ENCODE data around the gene TUBAL3.
"Not testable (repeated sequence)": the region's sequence is repeated elsewhere in the genome, so short reads cannot be mapped to it uniquely, and the experiment has no call there.

Gene TUBAL3

DNA sequence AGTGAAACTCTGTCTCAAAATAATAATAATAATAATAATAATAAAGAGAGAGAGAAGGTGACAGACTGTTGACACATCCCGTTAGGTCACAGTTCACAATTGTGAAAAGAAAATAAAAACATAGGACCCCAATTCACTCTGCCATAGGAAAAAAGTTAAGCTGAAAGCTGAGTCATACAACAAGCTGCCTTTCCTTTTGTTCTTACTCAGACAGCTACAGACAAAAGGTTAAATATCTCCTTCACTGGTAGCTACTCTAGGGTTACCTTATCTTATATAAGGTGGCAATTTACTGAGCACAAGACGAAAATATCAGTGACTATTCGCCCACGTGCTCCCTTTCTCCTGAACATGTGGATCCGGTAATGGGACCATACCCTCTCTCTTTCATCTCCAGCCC, 17.5 kb downstream of the TUBAL3 start:
- no peak for DNase-seq (ENCODE audit: low read depth)
- H3K4me3 ChIP-seq (ENCODE audit: low read depth, low read length), result no peak overlapping the region
- TF ChIP-seq, protein P1, sequence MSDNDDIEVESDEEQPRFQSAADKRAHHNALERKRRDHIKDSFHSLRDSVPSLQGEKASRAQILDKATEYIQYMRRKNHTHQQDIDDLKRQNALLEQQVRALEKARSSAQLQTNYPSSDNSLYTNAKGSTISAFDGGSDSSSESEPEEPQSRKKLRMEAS (IDR thresholded peaks at IDR 0.05; ENCODE audit: low read depth, low read length), result no peak
- TF ChIP-seq MYC (IDR thresholded peaks at IDR 0.05; ENCODE audit: low read depth, low read length), result no peak
- TF ChIP-seq, protein P2, sequence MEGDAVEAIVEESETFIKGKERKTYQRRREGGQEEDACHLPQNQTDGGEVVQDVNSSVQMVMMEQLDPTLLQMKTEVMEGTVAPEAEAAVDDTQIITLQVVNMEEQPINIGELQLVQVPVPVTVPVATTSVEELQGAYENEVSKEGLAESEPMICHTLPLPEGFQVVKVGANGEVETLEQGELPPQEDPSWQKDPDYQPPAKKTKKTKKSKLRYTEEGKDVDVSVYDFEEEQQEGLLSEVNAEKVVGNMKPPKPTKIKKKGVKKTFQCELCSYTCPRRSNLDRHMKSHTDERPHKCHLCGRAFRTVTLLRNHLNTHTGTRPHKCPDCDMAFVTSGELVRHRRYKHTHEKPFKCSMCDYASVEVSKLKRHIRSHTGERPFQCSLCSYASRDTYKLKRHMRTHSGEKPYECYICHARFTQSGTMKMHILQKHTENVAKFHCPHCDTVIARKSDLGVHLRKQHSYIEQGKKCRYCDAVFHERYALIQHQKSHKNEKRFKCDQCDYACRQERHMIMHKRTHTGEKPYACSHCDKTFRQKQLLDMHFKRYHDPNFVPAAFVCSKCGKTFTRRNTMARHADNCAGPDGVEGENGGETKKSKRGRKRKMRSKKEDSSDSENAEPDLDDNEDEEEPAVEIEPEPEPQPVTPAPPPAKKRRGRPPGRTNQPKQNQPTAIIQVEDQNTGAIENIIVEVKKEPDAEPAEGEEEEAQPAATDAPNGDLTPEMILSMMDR (IDR thresholded peaks at IDR 0.05; ENCODE audit: low read depth, low read length), result no peak
- no peak for TF ChIP-seq POLR2A (IDR thresholded peaks at IDR 0.05; ENCODE audit: extremely low read depth, insufficient read length)

DNA sequence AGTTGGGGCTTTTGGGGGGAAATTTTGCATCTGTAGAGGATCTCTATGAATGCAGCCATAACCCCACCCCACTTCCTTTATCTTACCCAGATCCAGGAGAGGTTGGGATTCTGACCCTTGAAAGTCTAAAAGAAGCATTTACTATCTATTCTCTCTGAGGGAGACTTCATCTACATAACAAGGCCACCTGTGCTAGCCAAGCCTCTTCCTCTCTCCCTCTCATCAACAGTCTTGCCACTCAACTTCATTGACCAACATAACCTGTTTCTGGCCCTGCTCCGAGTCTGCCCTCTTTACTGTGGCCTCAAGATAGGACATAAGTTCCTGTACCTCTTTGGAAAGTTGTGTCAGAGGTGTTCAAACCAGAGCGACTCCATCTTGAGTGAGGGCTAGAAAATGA, 19.4 kb downstream of the TUBAL3 start:
- DNase-seq (ENCODE audit: low read depth), result no peak
- no peak overlapping the region for H3K4me3 ChIP-seq (ENCODE audit: low read depth, low read length)

DNA sequence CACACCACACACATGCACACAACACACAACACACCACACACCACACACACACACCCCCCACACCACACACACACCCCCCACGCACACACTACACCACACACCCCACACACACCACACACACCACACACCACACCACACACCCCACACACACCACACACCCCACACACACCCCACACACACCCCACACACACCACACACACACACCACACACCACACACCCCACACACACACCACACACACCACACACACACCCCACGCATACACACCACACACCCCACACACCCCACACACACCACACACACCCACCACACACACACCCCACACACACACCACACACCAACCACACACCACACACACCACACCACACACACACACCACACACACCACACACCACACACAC, 23.4 kb downstream of the TUBAL3 start:
- TF ChIP-seq, protein P1 (IDR thresholded peaks at IDR 0.05; ENCODE audit: low read depth, low read length), result no peak
- TF ChIP-seq POLR2A (IDR thresholded peaks at IDR 0.05; ENCODE audit: extremely low read depth, insufficient read length) (no peak), MYC (IDR thresholded peaks at IDR 0.05; ENCODE audit: low read depth, low read length) (no peak)
- TF ChIP-seq, protein P2 (IDR thresholded peaks at IDR 0.05; ENCODE audit: low read depth, low read length), result no peak
- no peak overlapping the region for H3K4me3 ChIP-seq (ENCODE audit: low read depth, low read length)
- peak; percentile 1 for DNase-seq (ENCODE audit: low read depth)

More for the DNA sequence above, 19.4 kb downstream of the TUBAL3 start:
- no peak for TF ChIP-seq POLR2A (IDR thresholded peaks at IDR 0.05; ENCODE audit: extremely low read depth, insufficient read length)
- TF ChIP-seq, protein P2 (IDR thresholded peaks at IDR 0.05; ENCODE audit: low read depth, low read length), result no peak
- TF ChIP-seq, protein P1 (IDR thresholded peaks at IDR 0.05; ENCODE audit: low read depth, low read length), result no peak
- TF ChIP-seq MYC (IDR thresholded peaks at IDR 0.05; ENCODE audit: low read depth, low read length), result no peak

DNA sequence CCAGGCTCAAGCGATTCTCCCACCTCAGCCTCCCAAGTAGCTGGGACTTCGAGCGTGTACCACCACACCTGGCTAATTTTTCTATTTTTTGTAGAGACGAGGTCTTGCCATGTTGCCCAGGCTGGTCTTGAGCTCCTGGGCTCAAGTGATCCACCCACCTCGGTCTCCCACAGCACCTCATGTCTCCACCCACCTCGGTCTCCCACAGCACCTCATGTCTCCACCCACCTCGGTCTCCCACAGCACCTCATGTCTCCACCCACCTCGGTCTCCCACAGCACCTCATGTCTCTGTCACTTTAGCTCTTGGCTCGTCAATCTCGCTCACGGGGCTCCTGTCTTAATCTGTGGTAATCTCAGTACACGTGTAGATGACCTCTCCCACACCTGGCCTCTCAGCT, 24.2 kb downstream of the TUBAL3 start:
- not testable (repeated sequence) for DNase-seq (ENCODE audit: low read depth); H3K4me3 ChIP-seq (ENCODE audit: low read depth, low read length)

DNA sequence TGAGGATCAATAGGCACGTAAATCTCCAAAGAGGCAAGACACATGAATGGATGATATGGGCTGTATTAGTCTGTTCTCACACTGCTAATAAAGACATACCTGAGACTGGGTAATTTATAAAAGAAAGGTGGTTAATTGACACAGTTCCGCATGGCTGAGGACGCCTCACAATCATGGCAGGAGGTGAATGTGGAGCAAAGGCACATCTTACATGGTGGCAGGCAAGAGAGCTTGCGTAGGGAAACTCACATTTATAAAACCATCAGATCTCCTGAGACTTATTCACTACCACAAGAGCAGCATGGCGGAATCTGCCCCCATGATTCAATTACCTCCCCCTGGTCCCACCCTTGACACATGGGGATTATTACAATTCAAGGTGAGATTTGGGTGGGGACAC, 25.4 kb downstream of the TUBAL3 start:
- not testable (repeated sequence) for DNase-seq (ENCODE audit: low read depth); H3K4me3 ChIP-seq (ENCODE audit: low read depth, low read length)

DNA sequence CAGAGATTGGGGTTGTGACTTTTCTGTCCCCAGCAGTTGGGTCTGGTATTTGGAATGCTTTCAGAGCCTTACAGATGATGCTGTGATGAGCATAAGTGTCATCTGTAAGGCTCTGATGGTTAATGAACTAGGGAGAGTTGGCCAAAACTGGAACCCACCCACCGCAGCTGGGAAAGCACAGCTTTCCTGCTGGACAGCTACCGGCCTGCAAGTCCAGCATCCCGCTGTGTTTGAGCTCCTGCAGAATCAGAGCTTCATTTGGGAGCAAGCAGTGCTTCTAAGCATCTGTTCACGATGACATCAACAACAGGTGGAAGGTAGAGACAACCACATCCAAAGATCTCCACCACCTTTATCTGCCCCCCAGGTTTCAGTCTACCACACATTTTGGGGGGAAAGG, 28.2 kb downstream of the TUBAL3 start:
- H3K4me3 ChIP-seq (ENCODE audit: low read depth, low read length), result no peak overlapping the region
- TF ChIP-seq MYC (IDR thresholded peaks at IDR 0.05; ENCODE audit: low read depth, low read length), result no peak
- TF ChIP-seq, protein P2 (IDR thresholded peaks at IDR 0.05; ENCODE audit: low read depth, low read length), result no peak
- TF ChIP-seq POLR2A (IDR thresholded peaks at IDR 0.05; ENCODE audit: extremely low read depth, insufficient read length), result no peak
- TF ChIP-seq, protein P1 (IDR thresholded peaks at IDR 0.05; ENCODE audit: low read depth, low read length), result no peak
- DNase-seq (ENCODE audit: low read depth), result no peak

DNA sequence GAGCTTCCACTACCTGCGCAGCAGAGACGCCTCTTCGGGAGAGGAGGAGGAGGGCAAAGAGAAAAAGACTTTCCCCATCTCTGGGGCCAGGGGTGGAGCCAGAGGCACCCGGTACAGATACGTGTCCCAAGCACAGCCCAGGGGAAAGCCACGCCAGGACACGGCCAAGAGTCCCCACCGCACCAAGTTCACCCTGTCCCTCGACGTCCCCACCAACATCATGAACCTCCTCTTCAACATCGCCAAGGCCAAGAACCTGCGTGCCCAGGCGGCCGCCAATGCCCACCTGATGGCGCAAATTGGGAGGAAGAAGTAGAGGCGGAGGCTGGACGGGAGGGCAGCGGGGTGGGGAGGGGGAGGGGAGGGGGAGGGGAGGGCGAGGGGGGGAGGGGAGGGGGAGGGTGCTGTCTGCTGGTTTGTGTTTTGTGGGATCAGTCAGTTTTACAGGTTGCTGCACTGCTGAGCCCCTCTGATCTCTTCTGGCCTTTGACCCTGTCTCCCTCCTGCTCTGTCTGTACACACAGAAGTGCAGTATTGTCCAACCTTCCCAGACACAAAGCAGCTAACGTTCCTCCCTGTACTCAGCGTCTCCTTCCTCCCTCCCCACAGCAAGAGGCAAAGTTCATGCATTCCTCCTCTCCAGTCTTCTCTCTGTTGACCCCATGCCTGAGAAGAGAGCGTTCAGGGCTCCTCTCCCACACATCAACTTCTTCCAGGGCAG, 30.6 kb downstream of the TUBAL3 start:
- TF ChIP-seq POLR2A (IDR thresholded peaks at IDR 0.05; ENCODE audit: extremely low read depth, insufficient read length), result no peak
- TF ChIP-seq MYC (IDR thresholded peaks at IDR 0.05; ENCODE audit: low read depth, low read length), result no peak
- TF ChIP-seq, protein P1 (IDR thresholded peaks at IDR 0.05; ENCODE audit: low read depth, low read length), result no peak
- TF ChIP-seq, protein P2 (IDR thresholded peaks at IDR 0.05; ENCODE audit: low read depth, low read length), result no peak
- DNase-seq (ENCODE audit: low read depth), result no peak

More for the DNA sequence above, 30.6 kb downstream of the TUBAL3 start:
- no peak overlapping the region for H3K4me3 ChIP-seq (ENCODE audit: low read depth, low read length)

Measured in NB4 (cell line).